ENCODE results near the gene ZNF785.

Gene ZNF785

GRCh38 chr16:30532285-30533145 is 53.0 kb downstream of the ZNF785 start:
- CTCF ChIA-PET = interaction anchor here (2.4 kb wide), 1 partner anchor 103 kb away, joined by 8 read pairs; the partner anchor contains the start of gene DCTPP1
- TF ChIP-seq SUZ12 (IDR thresholded peaks at IDR 0.05) (no peak), HDGF (IDR thresholded peaks at IDR 0.05; ENCODE audit: borderline replicate concordance) (no peak), TARDBP (IDR thresholded peaks at IDR 0.05) (no peak), SP1 (IDR thresholded peaks at IDR 0.05) (no peak), L3MBTL2 (conservative IDR thresholded peaks at IDR 0.05) (no peak), FOXA1 (IDR thresholded peaks at IDR 0.05) (no peak), LEF1 (IDR thresholded peaks at IDR 0.05; ENCODE audit: borderline replicate concordance) (no peak), FOXM1 (IDR thresholded peaks at IDR 0.05; ENCODE audit: borderline replicate concordance) (no peak), CTBP1 (IDR thresholded peaks at IDR 0.05; ENCODE audit: borderline replicate concordance) (no peak)
- POLR2A ChIA-PET = interaction anchor here (1.3 to 11.3 kb wide), 3 partner anchors 8 to 102 kb away, joined by 3 to 181 read pairs (median 29); partner anchors contain the start of genes DCTPP1 and ZNF764
- no peak for DNase-seq (ENCODE audit: extremely low spot score)

Measured in HEK293T (cell line).